ENCODE results near the gene HMGN3.
"Not testable (repeated sequence)": the region's sequence is repeated elsewhere in the genome, so short reads cannot be mapped to it uniquely, and the experiment has no call there.

The HMGN3 gene

GRCh38 chr6:79263359-79263758, 28.9 kb upstream of the HMGN3 start:
- no peak overlapping the region for H3K4me3 ChIP-seq (ENCODE audit: control insufficient read depth, low read depth, low read length)
- DNase-seq (ENCODE audit: low read depth), result no peak
- TF ChIP-seq, protein P1, sequence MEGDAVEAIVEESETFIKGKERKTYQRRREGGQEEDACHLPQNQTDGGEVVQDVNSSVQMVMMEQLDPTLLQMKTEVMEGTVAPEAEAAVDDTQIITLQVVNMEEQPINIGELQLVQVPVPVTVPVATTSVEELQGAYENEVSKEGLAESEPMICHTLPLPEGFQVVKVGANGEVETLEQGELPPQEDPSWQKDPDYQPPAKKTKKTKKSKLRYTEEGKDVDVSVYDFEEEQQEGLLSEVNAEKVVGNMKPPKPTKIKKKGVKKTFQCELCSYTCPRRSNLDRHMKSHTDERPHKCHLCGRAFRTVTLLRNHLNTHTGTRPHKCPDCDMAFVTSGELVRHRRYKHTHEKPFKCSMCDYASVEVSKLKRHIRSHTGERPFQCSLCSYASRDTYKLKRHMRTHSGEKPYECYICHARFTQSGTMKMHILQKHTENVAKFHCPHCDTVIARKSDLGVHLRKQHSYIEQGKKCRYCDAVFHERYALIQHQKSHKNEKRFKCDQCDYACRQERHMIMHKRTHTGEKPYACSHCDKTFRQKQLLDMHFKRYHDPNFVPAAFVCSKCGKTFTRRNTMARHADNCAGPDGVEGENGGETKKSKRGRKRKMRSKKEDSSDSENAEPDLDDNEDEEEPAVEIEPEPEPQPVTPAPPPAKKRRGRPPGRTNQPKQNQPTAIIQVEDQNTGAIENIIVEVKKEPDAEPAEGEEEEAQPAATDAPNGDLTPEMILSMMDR (conservative IDR thresholded peaks at IDR 0.05; ENCODE audit: control insufficient read depth, insufficient read depth, low read depth, low read length), result no peak

DNA sequence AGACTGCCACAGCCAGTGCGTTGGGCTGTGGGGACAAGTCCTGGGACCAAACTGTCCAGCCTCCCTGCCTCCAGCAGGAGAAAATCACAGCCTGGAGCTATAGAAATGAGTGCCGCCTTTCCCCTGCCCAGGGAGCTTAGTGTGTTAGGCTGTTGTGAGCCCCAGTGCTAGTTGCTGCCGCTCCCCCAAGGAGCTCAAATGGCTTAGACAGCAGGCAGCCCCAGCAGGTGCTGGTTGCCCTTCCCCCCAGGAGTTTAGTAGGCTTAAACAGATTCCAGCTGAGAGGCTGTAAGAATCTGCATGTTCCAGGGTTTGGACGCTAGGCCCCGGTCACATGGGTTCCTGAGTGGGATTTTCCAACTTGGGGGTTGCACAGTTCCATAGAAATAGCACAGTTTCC, 27.2 kb upstream of the HMGN3 start:
- DNase-seq (ENCODE audit: low read depth), result no peak
- no peak overlapping the region for H3K4me3 ChIP-seq (ENCODE audit: control insufficient read depth, low read depth, low read length)
- TF ChIP-seq, protein P1 (conservative IDR thresholded peaks at IDR 0.05; ENCODE audit: control insufficient read depth, insufficient read depth, low read depth, low read length), result no peak

- H3K4me3 ChIP-seq (ENCODE audit: control insufficient read depth, low read depth, low read length), result no peak overlapping the region
- TF ChIP-seq, protein P1 (conservative IDR thresholded peaks at IDR 0.05; ENCODE audit: control insufficient read depth, insufficient read depth, low read depth, low read length), result no peak
- no peak for DNase-seq (ENCODE audit: low read depth)
These were observed 26.3 kb upstream of the HMGN3 start for GRCh38 chr6:79260772-79261171.

- H3K4me3 ChIP-seq (ENCODE audit: control insufficient read depth, low read depth, low read length), result no peak overlapping the region
- TF ChIP-seq, protein P1 (conservative IDR thresholded peaks at IDR 0.05; ENCODE audit: control insufficient read depth, insufficient read depth, low read depth, low read length), result no peak
- DNase-seq (ENCODE audit: low read depth), result peak; percentile 73
These were observed 23.1 kb upstream of the HMGN3 start for GRCh38 chr6:79257381-79258205.

DNA sequence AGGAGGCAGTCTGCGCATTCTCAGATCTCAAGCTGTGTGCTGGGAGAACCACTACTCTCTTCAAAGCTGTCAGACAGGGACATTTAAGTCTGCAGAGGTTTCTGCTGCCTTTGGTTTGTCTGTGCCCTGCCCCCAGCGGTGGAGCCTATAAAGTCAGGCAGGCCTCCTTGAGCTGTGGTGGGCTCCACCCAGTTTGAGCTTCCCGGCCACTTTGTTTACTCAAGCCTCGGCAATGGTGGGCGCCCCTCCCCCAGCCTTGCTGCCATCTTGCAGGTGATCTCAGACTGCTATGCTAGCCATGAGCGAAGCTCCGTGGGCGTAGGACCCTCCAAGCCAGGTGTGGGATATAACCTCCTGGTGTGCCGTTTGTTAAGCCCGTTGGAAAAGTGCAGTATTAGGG, 22.3 kb upstream of the HMGN3 start:
- DNase-seq (ENCODE audit: low read depth); H3K4me3 ChIP-seq (ENCODE audit: control insufficient read depth, low read depth, low read length): not testable (repeated sequence)

DNA sequence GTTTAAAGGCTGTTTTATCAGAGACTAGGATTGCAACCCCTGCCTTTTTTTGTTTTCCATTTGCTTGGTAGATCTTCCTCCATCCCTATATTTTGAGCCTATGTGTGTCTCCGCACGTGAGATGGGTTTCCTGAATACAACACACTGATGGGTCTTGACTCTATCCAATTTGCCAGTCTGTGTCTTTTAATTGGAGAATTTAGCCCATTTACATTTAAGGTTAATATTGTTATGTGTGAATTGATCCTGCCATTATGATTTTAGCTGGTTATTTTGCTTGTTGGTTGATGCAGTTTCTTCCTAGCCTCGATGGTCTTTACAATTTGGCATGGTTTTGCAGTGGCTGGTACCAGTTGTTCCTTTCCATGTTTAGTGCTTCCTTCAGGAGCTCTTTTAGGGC, 20.6 kb upstream of the HMGN3 start:
- not testable (repeated sequence) for H3K4me3 ChIP-seq (ENCODE audit: control insufficient read depth, low read depth, low read length); DNase-seq (ENCODE audit: low read depth)

- DNase-seq (ENCODE audit: low read depth), result no peak
- H3K4me3 ChIP-seq (ENCODE audit: control insufficient read depth, low read depth, low read length), result no peak overlapping the region
- TF ChIP-seq, protein P1 (conservative IDR thresholded peaks at IDR 0.05; ENCODE audit: control insufficient read depth, insufficient read depth, low read depth, low read length), result no peak
These were observed 16.1 kb upstream of the HMGN3 start for GRCh38 chr6:79250559-79250958.

DNA sequence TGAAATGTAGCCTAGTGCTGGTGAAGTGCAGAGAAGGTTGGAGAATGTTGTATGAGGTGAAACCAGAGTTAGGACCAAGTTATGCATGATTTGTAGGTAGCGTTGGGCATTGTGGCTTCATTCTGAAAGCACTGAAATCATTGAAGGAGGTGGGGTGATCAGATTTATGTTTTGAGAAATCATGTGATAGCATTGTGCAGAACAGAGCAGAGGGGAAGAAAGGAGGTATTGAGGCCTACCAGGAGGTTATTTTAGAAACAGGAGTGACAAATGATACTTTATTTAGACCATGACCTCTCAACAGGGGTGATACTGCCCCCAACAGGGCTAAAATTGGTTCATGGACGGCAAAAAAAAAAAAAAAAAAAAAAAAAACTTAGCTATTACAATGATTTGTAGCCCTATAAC, 15.6 kb upstream of the HMGN3 start:
- no peak for DNase-seq (ENCODE audit: low read depth)
- TF ChIP-seq, protein P1 (conservative IDR thresholded peaks at IDR 0.05; ENCODE audit: control insufficient read depth, insufficient read depth, low read depth, low read length), result peak; percentile 11
- H3K4me3 ChIP-seq (ENCODE audit: control insufficient read depth, low read depth, low read length), result no peak overlapping the region

All from fibroblast of mammary gland (primary cell).